HL-60 (cell line): ENCODE results near the gene KRT81.

Experiments
- DNase-seq, 2 experiments: peaks; one replicate each; pipeline ENCODE4 v3.0.0-alpha.2; 2010 to 2020; ENCODE audit warnings: low read depth in 1 of 2, low spot score in 1 of 2
- H3K27ac ChIP-seq: fragments of 250-450 bp; sonication (Bioruptor Pico); replicated peaks from 2 replicates; pipeline ENCODE4 v1.5.1; 2020; ENCODE audit warnings: mild to moderate bottlenecking, moderate library complexity
- H3K27me3 ChIP-seq: fragments of 250-450 bp; sonication (Bioruptor Pico); 2 replicates; pipeline ENCODE4 v1.5.1; 2021; ENCODE audit warnings: mild to moderate bottlenecking, moderate library complexity; ENCODE audit not compliant: insufficient read depth, poor library complexity, severe bottlenecking
- H3K4me3 ChIP-seq: replicated peaks from 2 replicates; pipeline ENCODE4 v1.5.1; 2011; ENCODE audit warnings: mild to moderate bottlenecking, control low read depth, low read length; ENCODE audit not compliant: insufficient read depth
- CTCF ChIP-seq: IDR thresholded peaks from one replicate; pipeline ENCODE4 v1.5.1; 2011; ENCODE audit warnings: low read length, control low read depth, inconsistent platforms; ENCODE audit not compliant: insufficient read depth
- GABPA ChIP-seq: IDR thresholded peaks from 2 replicates; pipeline ENCODE4 v1.6.1; 2012; ENCODE audit warnings: low read depth
- POLR2AphosphoS5 ChIP-seq: IDR thresholded peaks from 2 replicates; pipeline ENCODE4 v1.6.1; 2012; ENCODE audit warnings: low read depth
- SPI1 ChIP-seq: IDR thresholded peaks from 2 replicates; pipeline ENCODE4 v1.6.1; 2012; ENCODE audit warnings: low read depth, mild to moderate bottlenecking, borderline replicate concordance
- TF ChIP-seq, protein P1 (sequence below): IDR thresholded peaks from 2 replicates; pipeline ENCODE4 v1.6.1; 2012; ENCODE audit warnings: low read depth; ENCODE audit not compliant: insufficient replicate concordance

The KRT81 gene

GRCh38 chr12:52267699-52268098, 23.6 kb downstream of the KRT81 start:
- Histone ChIP-seq H3K27me3 (peaks cover 2% of the 10 kb centered on the region), H3K4me3 (no peak overlapping the region), H3K27ac (no peak overlapping the region)
- TF ChIP-seq CTCF (no peak), POLR2AphosphoS5 (no peak), SPI1 (no peak), GABPA (no peak)
- TF ChIP-seq, protein P1, sequence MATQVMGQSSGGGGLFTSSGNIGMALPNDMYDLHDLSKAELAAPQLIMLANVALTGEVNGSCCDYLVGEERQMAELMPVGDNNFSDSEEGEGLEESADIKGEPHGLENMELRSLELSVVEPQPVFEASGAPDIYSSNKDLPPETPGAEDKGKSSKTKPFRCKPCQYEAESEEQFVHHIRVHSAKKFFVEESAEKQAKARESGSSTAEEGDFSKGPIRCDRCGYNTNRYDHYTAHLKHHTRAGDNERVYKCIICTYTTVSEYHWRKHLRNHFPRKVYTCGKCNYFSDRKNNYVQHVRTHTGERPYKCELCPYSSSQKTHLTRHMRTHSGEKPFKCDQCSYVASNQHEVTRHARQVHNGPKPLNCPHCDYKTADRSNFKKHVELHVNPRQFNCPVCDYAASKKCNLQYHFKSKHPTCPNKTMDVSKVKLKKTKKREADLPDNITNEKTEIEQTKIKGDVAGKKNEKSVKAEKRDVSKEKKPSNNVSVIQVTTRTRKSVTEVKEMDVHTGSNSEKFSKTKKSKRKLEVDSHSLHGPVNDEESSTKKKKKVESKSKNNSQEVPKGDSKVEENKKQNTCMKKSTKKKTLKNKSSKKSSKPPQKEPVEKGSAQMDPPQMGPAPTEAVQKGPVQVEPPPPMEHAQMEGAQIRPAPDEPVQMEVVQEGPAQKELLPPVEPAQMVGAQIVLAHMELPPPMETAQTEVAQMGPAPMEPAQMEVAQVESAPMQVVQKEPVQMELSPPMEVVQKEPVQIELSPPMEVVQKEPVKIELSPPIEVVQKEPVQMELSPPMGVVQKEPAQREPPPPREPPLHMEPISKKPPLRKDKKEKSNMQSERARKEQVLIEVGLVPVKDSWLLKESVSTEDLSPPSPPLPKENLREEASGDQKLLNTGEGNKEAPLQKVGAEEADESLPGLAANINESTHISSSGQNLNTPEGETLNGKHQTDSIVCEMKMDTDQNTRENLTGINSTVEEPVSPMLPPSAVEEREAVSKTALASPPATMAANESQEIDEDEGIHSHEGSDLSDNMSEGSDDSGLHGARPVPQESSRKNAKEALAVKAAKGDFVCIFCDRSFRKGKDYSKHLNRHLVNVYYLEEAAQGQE: no peak
- no peak for DNase-seq

DNA sequence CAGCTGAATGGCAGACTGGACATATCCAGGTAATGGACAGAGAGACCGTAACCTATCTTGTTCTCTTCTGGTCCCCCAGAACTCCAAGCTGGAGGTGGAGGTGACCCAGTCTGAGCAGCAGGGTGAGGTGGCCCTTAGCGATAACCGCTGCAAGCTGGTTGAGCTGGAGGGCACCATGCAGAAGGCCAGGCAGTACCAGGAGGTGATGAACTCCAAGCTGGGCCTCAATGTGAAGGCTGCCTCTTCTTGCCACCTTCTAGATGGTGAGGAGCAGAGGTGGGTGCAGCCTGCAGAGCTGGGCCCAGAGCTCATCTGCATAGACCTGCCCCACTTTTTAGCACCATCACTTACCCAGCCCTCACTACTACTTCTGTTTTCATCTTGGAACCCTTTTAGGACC, 24.1 kb downstream of the KRT81 start:
- DNase-seq: no peak
- Histone ChIP-seq H3K27me3 (peaks cover 2% of the 10 kb centered on the region), H3K4me3 (no peak overlapping the region), H3K27ac (no peak overlapping the region)
- TF ChIP-seq CTCF (no peak), GABPA (no peak), SPI1 (no peak), POLR2AphosphoS5 (no peak)
- TF ChIP-seq, protein P1: no peak

- DNase-seq: no peak
- no peak for TF ChIP-seq GABPA
- no peak for TF ChIP-seq POLR2AphosphoS5
- TF ChIP-seq CTCF: no peak
- TF ChIP-seq, protein P1: no peak
- no peak for TF ChIP-seq SPI1
- H3K27ac ChIP-seq: no peak overlapping the region
- H3K4me3 ChIP-seq: no peak overlapping the region
- H3K27me3 ChIP-seq: peaks cover 2% of the 10 kb centered on the region
These were observed 24.8 kb downstream of the KRT81 start for GRCh38 chr12:52266514-52266913.
